GM10248 (cell line): ENCODE results near the gene SPOCK3.

ENCODE experiments used
- CTCF ChIA-PET: fragments of 300-600 bp; sonication (Branson Sonifier 250); formaldehyde crosslinking; extraction: SDS; loops from one replicate; lab custom pipeline; 2021; ENCODE audit warnings: antibody characterized with exemption; lab: Yijun Ruan, JAX
- POLR2A ChIA-PET: fragments of 350-650 bp; sonication (Branson Sonifier 250); formaldehyde crosslinking; extraction: SDS; loops from one replicate; lab custom pipeline; 2020; ENCODE audit warnings: antibody characterized with exemption; lab: Yijun Ruan, JAX
- DNase-seq: peaks from one replicate; pipeline ENCODE4 v3.0.0; 2012; ENCODE audit errors: extremely low spot score
- TF ChIP-seq, protein P1 (sequence below): IDR thresholded peaks from 2 replicates; pipeline ENCODE4 v1.5.1; 2012; ENCODE audit warnings: mild to moderate bottlenecking, low read depth; ENCODE audit errors: extremely low read depth, missing control alignments, control extremely low read depth

The SPOCK3 gene

DNA sequence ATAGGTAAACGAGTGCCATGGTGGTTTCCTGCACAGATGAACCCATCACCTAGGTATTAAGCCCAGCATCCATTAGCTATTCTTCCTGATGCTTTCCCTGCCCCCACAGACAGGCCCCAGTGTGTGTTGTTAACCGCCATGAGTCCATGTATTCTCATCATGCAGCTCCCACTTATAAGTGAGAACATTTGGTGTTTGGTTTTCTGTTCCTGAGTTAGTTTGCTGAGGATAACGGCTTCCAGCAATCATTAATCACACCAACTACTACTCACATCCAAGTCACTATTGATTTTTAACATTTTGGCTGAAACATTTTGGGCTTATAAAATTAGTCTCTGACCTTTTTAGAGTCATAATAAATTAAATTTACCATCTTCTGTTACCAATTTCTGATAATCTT, 205.3 kb downstream of the SPOCK3 start:
- POLR2A ChIA-PET, result no interaction called here
- CTCF ChIA-PET, result interaction anchor here (0.8 kb wide), 1 partner anchor 1032 kb away, joined by 3 read pairs; no protein-coding TSS in a partner anchor

DNA sequence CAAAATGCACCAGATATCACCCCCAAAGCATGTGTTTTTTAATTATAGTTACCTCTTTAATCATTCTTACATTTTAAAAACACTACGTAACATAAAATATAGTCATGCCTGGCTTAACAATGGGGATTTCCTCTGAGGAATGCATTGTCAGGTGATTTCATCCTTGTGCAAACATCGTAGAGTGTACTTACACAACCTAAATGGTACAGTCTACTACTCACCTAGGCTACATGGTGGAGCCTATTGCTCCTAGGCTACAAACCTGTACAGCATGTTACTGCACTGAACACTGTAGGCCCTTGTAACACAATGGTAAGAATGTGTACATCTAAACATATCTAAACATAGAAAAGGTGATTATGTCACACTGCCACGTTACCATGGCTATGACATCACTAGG, 208.6 kb downstream of the SPOCK3 start:
- no peak for DNase-seq
- CTCF ChIA-PET, result interaction anchor here (1.8 kb wide), 1 partner anchor 9 kb away, joined by 5 read pairs; no protein-coding TSS in a partner anchor
- TF ChIP-seq, protein P1, sequence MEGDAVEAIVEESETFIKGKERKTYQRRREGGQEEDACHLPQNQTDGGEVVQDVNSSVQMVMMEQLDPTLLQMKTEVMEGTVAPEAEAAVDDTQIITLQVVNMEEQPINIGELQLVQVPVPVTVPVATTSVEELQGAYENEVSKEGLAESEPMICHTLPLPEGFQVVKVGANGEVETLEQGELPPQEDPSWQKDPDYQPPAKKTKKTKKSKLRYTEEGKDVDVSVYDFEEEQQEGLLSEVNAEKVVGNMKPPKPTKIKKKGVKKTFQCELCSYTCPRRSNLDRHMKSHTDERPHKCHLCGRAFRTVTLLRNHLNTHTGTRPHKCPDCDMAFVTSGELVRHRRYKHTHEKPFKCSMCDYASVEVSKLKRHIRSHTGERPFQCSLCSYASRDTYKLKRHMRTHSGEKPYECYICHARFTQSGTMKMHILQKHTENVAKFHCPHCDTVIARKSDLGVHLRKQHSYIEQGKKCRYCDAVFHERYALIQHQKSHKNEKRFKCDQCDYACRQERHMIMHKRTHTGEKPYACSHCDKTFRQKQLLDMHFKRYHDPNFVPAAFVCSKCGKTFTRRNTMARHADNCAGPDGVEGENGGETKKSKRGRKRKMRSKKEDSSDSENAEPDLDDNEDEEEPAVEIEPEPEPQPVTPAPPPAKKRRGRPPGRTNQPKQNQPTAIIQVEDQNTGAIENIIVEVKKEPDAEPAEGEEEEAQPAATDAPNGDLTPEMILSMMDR, result no peak
- POLR2A ChIA-PET, result no interaction called here

More for the DNA sequence above, 205.3 kb downstream of the SPOCK3 start:
- TF ChIP-seq, protein P1, result no peak
- DNase-seq, result no peak

DNA sequence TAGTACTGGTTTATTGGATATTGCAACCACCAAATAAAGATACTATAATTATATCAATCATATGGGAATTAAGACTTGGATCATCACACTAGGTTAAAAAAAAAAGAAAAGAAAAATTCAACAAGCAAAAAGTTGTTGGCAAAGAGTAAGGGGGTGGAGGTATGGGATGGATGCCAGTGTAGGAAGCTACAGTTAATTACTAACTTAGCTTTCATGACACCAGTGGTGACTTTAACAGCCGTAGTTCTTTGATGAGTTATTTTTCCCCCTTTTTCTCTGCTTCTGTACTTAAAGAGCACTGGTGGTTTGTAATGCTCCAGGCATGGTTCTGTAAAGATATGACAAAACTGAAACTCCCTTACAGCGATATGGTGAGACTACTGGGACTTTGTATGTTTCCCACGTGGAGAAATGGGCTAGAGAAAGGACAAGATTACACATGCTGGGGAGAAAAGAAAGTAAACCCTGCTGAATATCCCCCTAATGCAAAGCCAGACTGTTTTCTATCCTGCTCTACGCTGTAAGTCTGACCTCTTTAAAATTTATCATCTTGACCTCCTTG, 210.8 kb downstream of the SPOCK3 start:
- CTCF ChIA-PET, result interaction anchor here (0.7 to 2.2 kb wide), 5 partner anchors 9 to 265 kb away, joined by 3 to 6 read pairs (median 4); no protein-coding TSS in a partner anchor

DNA sequence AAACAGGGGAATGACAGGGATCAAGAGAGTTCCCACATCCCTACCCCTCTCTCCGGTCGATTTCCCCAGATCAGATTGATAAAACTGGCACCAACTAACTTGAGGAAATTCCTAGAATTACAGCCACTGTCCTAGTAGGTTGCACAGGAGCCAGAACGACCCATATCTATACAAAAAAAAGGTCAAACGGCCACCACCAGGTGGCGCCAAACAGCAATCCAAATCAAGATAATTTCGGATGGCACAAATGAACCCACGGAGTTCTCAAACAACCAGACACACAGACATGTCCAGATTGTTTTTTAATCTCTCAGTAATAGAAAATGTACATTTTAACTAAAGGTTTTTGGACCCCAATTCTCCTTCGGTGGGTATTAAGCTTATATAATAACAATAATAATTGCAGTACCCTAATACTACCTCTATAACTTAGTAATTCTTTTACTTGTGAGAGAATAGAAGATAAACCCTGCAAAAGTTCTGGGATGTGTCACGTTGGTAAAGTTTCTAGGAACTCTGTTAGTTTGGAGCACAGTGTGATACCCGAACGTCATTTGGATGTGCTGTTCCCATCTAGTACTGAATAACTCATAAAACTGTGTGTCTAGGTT, 212.6 kb downstream of the SPOCK3 start:
- TF ChIP-seq, protein P1, result peak; percentile 83
- ChIA-PET CTCF (interaction anchor here (0.6 to 2.2 kb wide), 10 partner anchors 12 to 1132 kb away, joined by 3 to 6 read pairs (median 4); no protein-coding TSS in a partner anchor), POLR2A (no interaction called here)
- peak; percentile 6 for DNase-seq

More for the DNA sequence above, 210.8 kb downstream of the SPOCK3 start:
- DNase-seq, result no peak
- TF ChIP-seq, protein P1, result no peak
- POLR2A ChIA-PET, result no interaction called here

DNA sequence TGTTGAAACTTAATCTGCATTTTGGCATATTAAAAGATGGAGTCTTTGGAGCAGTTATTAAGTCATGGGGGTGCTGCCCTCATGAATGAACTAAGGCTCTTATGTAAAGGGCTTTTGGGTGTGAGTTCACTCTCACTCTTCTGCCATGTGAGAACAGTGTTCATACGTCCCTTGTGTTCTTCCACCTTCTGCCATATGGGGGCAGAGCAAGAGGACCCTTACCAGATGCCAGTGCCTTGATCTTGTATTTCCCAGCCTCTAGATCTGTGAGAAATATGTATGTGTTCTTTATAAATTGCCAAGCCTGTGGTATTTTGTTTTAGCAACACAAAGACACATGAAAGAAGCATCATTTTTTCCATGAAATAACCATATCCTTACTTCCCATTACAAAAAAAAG, 213.9 kb downstream of the SPOCK3 start:
- TF ChIP-seq, protein P1, result no peak
- ChIA-PET POLR2A (no interaction called here), CTCF (interaction anchor here (0.8 kb wide), 1 partner anchor 12 kb away, joined by 3 read pairs; no protein-coding TSS in a partner anchor)
- DNase-seq, result no peak

DNA sequence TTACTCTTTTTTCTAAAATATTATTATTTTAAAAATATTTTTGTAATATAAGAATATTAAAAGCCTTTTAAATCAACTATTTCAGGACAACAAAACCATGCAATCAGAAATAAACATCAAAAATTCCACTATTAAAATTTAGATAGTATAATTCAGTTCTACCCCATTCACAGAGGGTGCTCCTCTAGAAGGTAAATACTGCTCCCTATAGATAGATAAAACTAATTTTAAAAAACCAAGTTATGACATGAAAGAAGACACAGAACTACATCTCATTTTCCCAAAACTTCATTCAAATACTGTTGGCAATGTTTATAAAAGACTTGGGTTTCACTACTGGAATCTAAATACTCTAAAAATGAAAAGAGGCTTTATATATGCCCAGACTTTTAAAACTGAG, 219.3 kb downstream of the SPOCK3 start:
- TF ChIP-seq, protein P1, result no peak
- ChIA-PET CTCF (interaction anchor here (0.7 to 1.4 kb wide), 2 partner anchors 101 to 608 kb away, joined by 3 to 6 read pairs; no protein-coding TSS in a partner anchor), POLR2A (no interaction called here)
- DNase-seq, result no peak
